ENCODE results near the gene GSTT4. TPM values are rescaled to one million over a fixed set of nuclear protein-coding genes. Genes with fewer than 3 reads are reported as not detected.
"Not testable (repeated sequence)": the region's sequence is repeated elsewhere in the genome, so short reads cannot be mapped to it uniquely, and the experiment has no call there.

The GSTT4 gene
- total RNA-seq, 1 experiment from 2014 or later, result not detected

DNA sequence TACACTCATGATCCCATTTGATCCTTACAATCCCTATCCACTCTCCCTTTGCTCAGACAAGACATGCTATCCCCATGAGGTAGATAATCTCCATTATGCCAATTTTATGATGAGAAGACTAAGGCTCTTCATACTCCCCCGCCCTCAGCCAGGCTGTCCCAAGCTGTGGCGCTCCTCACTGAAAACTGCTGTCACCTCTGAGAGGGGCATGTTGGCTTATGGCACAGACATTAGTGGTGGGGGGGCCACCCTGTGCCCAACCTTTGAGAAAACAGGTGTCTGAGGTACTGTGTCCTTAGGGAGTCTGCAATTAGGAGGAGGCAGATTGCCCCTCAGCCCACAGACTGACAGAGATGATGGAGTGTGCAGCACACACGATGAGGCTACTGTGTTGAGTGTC lies 36.2 kb downstream of the GSTT4 start:
- Histone ChIP-seq H4K8ac (replicated peaks; ENCODE audit: insufficient read length, low read depth, low read length) (no peak overlapping the region), H3K79me2 (ENCODE audit: insufficient read depth, low read length) (no peaks in the 10 kb centered on the region), H2AK5ac (ENCODE audit: insufficient read length, low read length) (no peak overlapping the region), H4K5ac (ENCODE audit: insufficient read length, low read depth, low read length) (no peak overlapping the region), H3K18ac (ENCODE audit: insufficient read length, low read depth, low read length) (no peak overlapping the region), H3K4me2 (ENCODE audit: insufficient read depth, insufficient read length, low read length) (no peak overlapping the region), H3T11ph (ENCODE audit: low read length) (no peak overlapping the region), H3K23me2 (ENCODE audit: insufficient read length, low read depth, low read length, poor library complexity, severe bottlenecking) (no peaks in the 10 kb centered on the region), H2BK20ac (ENCODE audit: low read depth, low read length, poor library complexity, severe bottlenecking) (no peak overlapping the region), H2BK5ac (ENCODE audit: insufficient read length, low read length) (no peak overlapping the region), H3K23ac (ENCODE audit: insufficient read length, low read depth, low read length) (no peak overlapping the region), H3K56ac (ENCODE audit: insufficient read length, low read depth, low read length) (no peak overlapping the region), H2BK15ac (ENCODE audit: low read depth, low read length) (no peak overlapping the region), H3K14ac (ENCODE audit: insufficient read depth, low read length) (no peak overlapping the region), H3K9me3 (ENCODE audit: control insufficient read depth, low read depth, low read length) (no peaks in the 10 kb centered on the region), H3K27ac (ENCODE audit: insufficient read length, low read depth, low read length) (no peak overlapping the region), H3K79me1 (ENCODE audit: insufficient read depth, low read depth, low read length, poor library complexity, severe bottlenecking) (no peaks in the 10 kb centered on the region), H4K20me1 (ENCODE audit: control insufficient read depth, insufficient read depth, insufficient read length) (peaks cover 3% of the 10 kb centered on the region), H3K9ac (ENCODE audit: extremely low read depth, insufficient read length, low read length) (no peak overlapping the region), H3K4ac (ENCODE audit: low read depth, low read length) (no peak overlapping the region), H3K4me1 (ENCODE audit: insufficient read depth, low read length) (no peaks in the 10 kb centered on the region), H4K91ac (ENCODE audit: insufficient read length, low read depth, low read length) (no peak overlapping the region), H2BK120ac (ENCODE audit: low read depth, low read length, poor library complexity, severe bottlenecking) (no peak overlapping the region), H3K27me3 (ENCODE audit: insufficient read depth, low read length) (no peaks in the 10 kb centered on the region), H2BK12ac (ENCODE audit: insufficient read length, low read depth, low read length) (no peak overlapping the region), H2AFZ (ENCODE audit: low read length) (no peak overlapping the region)
- Mint-ChIP-seq H3K27ac (no peak overlapping the region), H3K9me3 (peaks cover 0 to 5% of the 10 kb centered on the region in 2 experiments; a peak in 2 of 5 replicates), H3K36me3 (ENCODE audit: insufficient read depth in 1 of 3, low read depth in 3 of 3) (peaks cover 30 to 33% (median 31%) of the 10 kb centered on the region in 3 experiments), H3K4me3 (no peak overlapping the region), H3K4me1 (no peaks in the 10 kb centered on the region), H3K27me3 (ENCODE audit: low read depth) (no peaks in the 10 kb centered on the region)
- no CpG with 5 or more reads among the region's 3 CpGs for WGBS (ENCODE audit: extremely low coverage, insufficient read length, low lambda C conversion rate)
- TF ChIP-seq, protein P1, sequence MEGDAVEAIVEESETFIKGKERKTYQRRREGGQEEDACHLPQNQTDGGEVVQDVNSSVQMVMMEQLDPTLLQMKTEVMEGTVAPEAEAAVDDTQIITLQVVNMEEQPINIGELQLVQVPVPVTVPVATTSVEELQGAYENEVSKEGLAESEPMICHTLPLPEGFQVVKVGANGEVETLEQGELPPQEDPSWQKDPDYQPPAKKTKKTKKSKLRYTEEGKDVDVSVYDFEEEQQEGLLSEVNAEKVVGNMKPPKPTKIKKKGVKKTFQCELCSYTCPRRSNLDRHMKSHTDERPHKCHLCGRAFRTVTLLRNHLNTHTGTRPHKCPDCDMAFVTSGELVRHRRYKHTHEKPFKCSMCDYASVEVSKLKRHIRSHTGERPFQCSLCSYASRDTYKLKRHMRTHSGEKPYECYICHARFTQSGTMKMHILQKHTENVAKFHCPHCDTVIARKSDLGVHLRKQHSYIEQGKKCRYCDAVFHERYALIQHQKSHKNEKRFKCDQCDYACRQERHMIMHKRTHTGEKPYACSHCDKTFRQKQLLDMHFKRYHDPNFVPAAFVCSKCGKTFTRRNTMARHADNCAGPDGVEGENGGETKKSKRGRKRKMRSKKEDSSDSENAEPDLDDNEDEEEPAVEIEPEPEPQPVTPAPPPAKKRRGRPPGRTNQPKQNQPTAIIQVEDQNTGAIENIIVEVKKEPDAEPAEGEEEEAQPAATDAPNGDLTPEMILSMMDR (conservative IDR thresholded peaks at IDR 0.05), result no peak
- DNase-seq, result no peak

DNA sequence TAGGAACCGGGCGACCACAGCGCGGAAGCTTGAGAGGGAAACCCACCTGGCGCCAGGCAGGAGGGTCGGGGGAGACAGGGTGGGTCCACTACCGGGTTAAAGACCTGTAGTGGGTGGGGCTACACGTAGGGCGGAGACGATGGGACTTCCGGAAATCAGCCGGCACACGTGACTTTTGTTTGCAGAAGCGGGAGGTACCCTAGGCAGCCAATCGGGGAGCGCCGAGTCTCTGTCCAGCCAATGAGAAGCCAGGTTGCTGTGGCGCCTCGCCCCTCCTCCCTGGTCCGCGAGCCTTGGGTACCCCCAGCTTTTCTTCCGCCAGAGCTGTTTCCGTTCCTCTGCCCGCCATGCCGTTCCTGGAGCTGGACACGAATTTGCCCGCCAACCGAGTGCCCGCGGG lies 38.7 kb downstream of the GSTT4 start, which contains the start of gene DDTL:
TSS of gene DDTL (plus strand) at position 321 of the 400 bp plus-strand sequence. CDS start at position 348, 27 bp downstream.
- H3K23me2 ChIP-seq (ENCODE audit: insufficient read length, low read depth, low read length, poor library complexity, severe bottlenecking); H2AFZ ChIP-seq (ENCODE audit: low read length); H3K4me1 Mint-ChIP-seq; H2AK5ac ChIP-seq (ENCODE audit: insufficient read length, low read length); H2BK120ac ChIP-seq (ENCODE audit: low read depth, low read length, poor library complexity, severe bottlenecking); H3T11ph ChIP-seq (ENCODE audit: low read length); H3K23ac ChIP-seq (ENCODE audit: insufficient read length, low read depth, low read length); H3K9me3 ChIP-seq (ENCODE audit: control insufficient read depth, low read depth, low read length); H3K4ac ChIP-seq (ENCODE audit: low read depth, low read length); H3K14ac ChIP-seq (ENCODE audit: insufficient read depth, low read length); H3K18ac ChIP-seq (ENCODE audit: insufficient read length, low read depth, low read length); H3K79me2 ChIP-seq (ENCODE audit: insufficient read depth, low read length); H4K5ac ChIP-seq (ENCODE audit: insufficient read length, low read depth, low read length); H3K4me1 ChIP-seq (ENCODE audit: insufficient read depth, low read length); H2BK20ac ChIP-seq (ENCODE audit: low read depth, low read length, poor library complexity, severe bottlenecking); H3K4me2 ChIP-seq (ENCODE audit: insufficient read depth, insufficient read length, low read length); H3K79me1 ChIP-seq (ENCODE audit: insufficient read depth, low read depth, low read length, poor library complexity, severe bottlenecking); H3K27me3 Mint-ChIP-seq (ENCODE audit: low read depth); H2BK15ac ChIP-seq (ENCODE audit: low read depth, low read length); H3K9me3 Mint-ChIP-seq; H2BK5ac ChIP-seq (ENCODE audit: insufficient read length, low read length); H3K4me3 Mint-ChIP-seq; H4K20me1 ChIP-seq (ENCODE audit: control insufficient read depth, insufficient read depth, insufficient read length); H3K27ac ChIP-seq (ENCODE audit: insufficient read length, low read depth, low read length); H2BK12ac ChIP-seq (ENCODE audit: insufficient read length, low read depth, low read length); H3K27me3 ChIP-seq (ENCODE audit: insufficient read depth, low read length); DNase-seq; H4K91ac ChIP-seq (ENCODE audit: insufficient read length, low read depth, low read length); H3K27ac Mint-ChIP-seq; H4K8ac ChIP-seq (replicated peaks; ENCODE audit: insufficient read length, low read depth, low read length); H3K9ac ChIP-seq (ENCODE audit: extremely low read depth, insufficient read length, low read length); H3K56ac ChIP-seq (ENCODE audit: insufficient read length, low read depth, low read length): not testable (repeated sequence)
- H3K36me3 Mint-ChIP-seq (ENCODE audit: insufficient read depth in 1 of 3, low read depth in 3 of 3), result peaks cover 25 to 27% (median 26%) of the 10 kb centered on the region in 3 experiments
- no CpG with 5 or more reads among the region's 30 CpGs for WGBS (ENCODE audit: extremely low coverage, insufficient read length, low lambda C conversion rate)
